ENCODE data around the gene BRD4.

GRCh38 chr19:15231271-15231670 lies 101.1 kb downstream of the BRD4 start:
- TF ChIP-seq CTCF (IDR thresholded peaks at IDR 0.05 in 4 of 5, conservative IDR thresholded peaks at IDR 0.05 in 1 of 5) (no peak), POLR2A (IDR thresholded peaks at IDR 0.05) (no peak)

Measured in gastrocnemius medialis (tissue), 4 donors.